Measurements from ENCODE around the gene FPR3.

FPR3 gene

GRCh38 chr19:51779181-51779580, 15.8 kb upstream of the FPR3 start:
- no peak for TF ChIP-seq CTCF (IDR thresholded peaks at IDR 0.05; ENCODE audit: insufficient read depth, low read length, poor library complexity, severe bottlenecking)
- no peak for TF ChIP-seq EZH2phosphoT487 (conservative IDR thresholded peaks at IDR 0.05; ENCODE audit: low read length)
- no peak overlapping the region for H2AFZ ChIP-seq (ENCODE audit: low read depth, low read length, severe bottlenecking)
- no peaks in the 10 kb centered on the region for H3K9me3 ChIP-seq (ENCODE audit: insufficient read depth, low read length)
- no peaks in the 10 kb centered on the region for H3K27me3 ChIP-seq (ENCODE audit: low read length)
- no peak overlapping the region for H3K4me3 ChIP-seq (ENCODE audit: insufficient read depth, low read length, poor library complexity, severe bottlenecking)
- no peak overlapping the region for H3K4me2 ChIP-seq (ENCODE audit: low read depth, low read length, poor library complexity, severe bottlenecking)
- H4K20me1 ChIP-seq (ENCODE audit: low read depth, low read length): no peaks in the 10 kb centered on the region
- H3K36me3 ChIP-seq (ENCODE audit: low read length): no peaks in the 10 kb centered on the region
- no peaks in the 10 kb centered on the region for H3F3A ChIP-seq (ENCODE audit: insufficient read depth)
- H3K79me2 ChIP-seq (ENCODE audit: insufficient read depth, low read length): no peaks in the 10 kb centered on the region
- H3K9me2 ChIP-seq (replicated peaks; ENCODE audit: insufficient read depth, low read length): no peaks in the 10 kb centered on the region
- no peak overlapping the region for H3K9ac ChIP-seq (ENCODE audit: low read length)
- H3K27ac ChIP-seq (ENCODE audit: low read depth, low read length): no peak overlapping the region

GRCh38 chr19:51779703-51780102, 15.3 kb upstream of the FPR3 start:
- Histone ChIP-seq H3K9ac (ENCODE audit: low read length) (no peak overlapping the region), H3K4me3 (ENCODE audit: insufficient read depth, low read length, poor library complexity, severe bottlenecking) (no peak overlapping the region), H4K20me1 (ENCODE audit: low read depth, low read length) (no peaks in the 10 kb centered on the region)

GRCh38 chr19:51780270-51780669, 14.7 kb upstream of the FPR3 start:
- Histone ChIP-seq H2AFZ (ENCODE audit: low read depth, low read length, severe bottlenecking) (no peak overlapping the region), H3K27ac (ENCODE audit: low read depth, low read length) (no peak overlapping the region), H3K36me3 (ENCODE audit: low read length) (no peaks in the 10 kb centered on the region), H3K9me3 (ENCODE audit: insufficient read depth, low read length) (no peaks in the 10 kb centered on the region), H3K4me2 (ENCODE audit: low read depth, low read length, poor library complexity, severe bottlenecking) (no peak overlapping the region), H3K4me3 (ENCODE audit: insufficient read depth, low read length, poor library complexity, severe bottlenecking) (no peak overlapping the region), H3K9me2 (replicated peaks; ENCODE audit: insufficient read depth, low read length) (no peaks in the 10 kb centered on the region), H3K27me3 (ENCODE audit: low read length) (no peaks in the 10 kb centered on the region), H4K20me1 (ENCODE audit: low read depth, low read length) (no peaks in the 10 kb centered on the region), H3K79me2 (ENCODE audit: insufficient read depth, low read length) (no peaks in the 10 kb centered on the region), H3F3A (ENCODE audit: insufficient read depth) (no peaks in the 10 kb centered on the region), H3K9ac (ENCODE audit: low read length) (no peak overlapping the region)
- TF ChIP-seq EZH2phosphoT487 (conservative IDR thresholded peaks at IDR 0.05; ENCODE audit: low read length) (no peak), CTCF (IDR thresholded peaks at IDR 0.05; ENCODE audit: insufficient read depth, low read length, poor library complexity, severe bottlenecking) (no peak)

More at GRCh38 chr19:51779703-51780102, 15.3 kb upstream of the FPR3 start:
- TF ChIP-seq EZH2phosphoT487 (conservative IDR thresholded peaks at IDR 0.05; ENCODE audit: low read length) (no peak), CTCF (IDR thresholded peaks at IDR 0.05; ENCODE audit: insufficient read depth, low read length, poor library complexity, severe bottlenecking) (no peak)
- Histone ChIP-seq H3K27me3 (ENCODE audit: low read length) (no peaks in the 10 kb centered on the region), H3K9me2 (replicated peaks; ENCODE audit: insufficient read depth, low read length) (no peaks in the 10 kb centered on the region), H3F3A (ENCODE audit: insufficient read depth) (no peaks in the 10 kb centered on the region), H3K27ac (ENCODE audit: low read depth, low read length) (no peak overlapping the region), H3K36me3 (ENCODE audit: low read length) (no peaks in the 10 kb centered on the region), H3K4me2 (ENCODE audit: low read depth, low read length, poor library complexity, severe bottlenecking) (no peak overlapping the region), H3K9me3 (ENCODE audit: insufficient read depth, low read length) (no peaks in the 10 kb centered on the region), H3K79me2 (ENCODE audit: insufficient read depth, low read length) (no peaks in the 10 kb centered on the region), H2AFZ (ENCODE audit: low read depth, low read length, severe bottlenecking) (no peak overlapping the region)
